Subcutaneous adipose tissue (tissue), 4 donors: ENCODE measurements around the gene ZNF318. TPM values are rescaled to one million over a fixed set of nuclear protein-coding genes. Genes with fewer than 3 reads are reported as not detected.

Experiments used
- CTCF ChIP-seq: fragments of 450-650 bp; IDR thresholded peaks from one replicate; pipeline ENCODE4 v1.5.1; 2016; ENCODE audit warnings: low read depth, mild to moderate bottlenecking, control low read depth, antibody characterized with exemption, moderate library complexity
- total RNA-seq, 4 donors: library from RNA; depleted of rRNA; stranded (reverse); fragments of >200 nt; gene quantifications; one replicate each; pipeline ENCODE4 v1.1.0, GENCODE V29; 2016

Gene ZNF318
- total RNA-seq, 4 donors from 2014 or later: 16.1 to 18.9 (median 17.9) TPM

GRCh38 chr6:43335469-43335868 is 34.0 kb downstream of the ZNF318 start:
- no peak for TF ChIP-seq CTCF

- TF ChIP-seq CTCF: no peak
Observed at GRCh38 chr6:43334466-43335095, 34.9 kb downstream of the ZNF318 start.

GRCh38 chr6:43331891-43332290 is 37.6 kb downstream of the ZNF318 start:
- no peak for TF ChIP-seq CTCF

GRCh38 chr6:43331470-43331869 is 38.0 kb downstream of the ZNF318 start:
- TF ChIP-seq CTCF: no peak

- TF ChIP-seq CTCF: no peak
Observed at GRCh38 chr6:43328528-43328927, 40.9 kb downstream of the ZNF318 start.

GRCh38 chr6:43325876-43326275 is 43.6 kb downstream of the ZNF318 start:
- no peak for TF ChIP-seq CTCF

GRCh38 chr6:43318011-43318410 is 51.4 kb downstream of the ZNF318 start:
- TF ChIP-seq CTCF: no peak
